Measurements from ENCODE around the gene LYSMD1.

Gene LYSMD1

DNA sequence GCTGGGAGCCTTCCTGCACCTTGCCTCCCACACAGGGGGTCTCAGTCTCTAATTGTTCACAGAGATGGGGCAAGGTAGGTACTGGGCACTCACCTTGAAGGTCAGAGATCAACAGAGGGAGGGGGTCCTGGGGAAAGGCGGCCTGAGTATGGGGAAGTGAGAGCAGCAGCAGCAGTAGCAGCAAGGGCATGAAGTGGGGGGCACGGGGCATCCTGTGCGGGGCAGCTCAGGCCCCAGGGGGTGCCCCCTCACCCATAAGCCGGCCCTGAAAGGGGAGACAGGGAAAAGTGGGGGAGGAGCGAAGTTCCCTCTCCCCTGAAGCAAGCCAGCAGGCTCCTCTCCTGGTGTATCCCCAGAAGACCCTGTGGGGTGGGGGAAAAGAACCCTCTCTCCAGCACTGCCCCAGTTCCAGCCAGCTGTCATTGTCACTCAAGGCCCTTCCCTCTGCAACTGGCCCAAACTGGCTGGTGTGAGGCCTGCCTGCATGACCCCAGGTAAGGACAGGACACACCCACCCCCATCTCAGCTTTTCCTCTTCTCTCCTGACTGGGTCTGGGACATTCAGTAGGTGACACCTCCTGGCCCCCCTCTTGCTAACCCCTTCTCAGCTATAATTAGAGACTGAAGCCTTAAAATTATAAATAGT is 23.2 kb downstream of the LYSMD1 start:
- FAIRE-seq = no peak
- no peak for DNase-seq (ENCODE audit: low spot score)

DNA sequence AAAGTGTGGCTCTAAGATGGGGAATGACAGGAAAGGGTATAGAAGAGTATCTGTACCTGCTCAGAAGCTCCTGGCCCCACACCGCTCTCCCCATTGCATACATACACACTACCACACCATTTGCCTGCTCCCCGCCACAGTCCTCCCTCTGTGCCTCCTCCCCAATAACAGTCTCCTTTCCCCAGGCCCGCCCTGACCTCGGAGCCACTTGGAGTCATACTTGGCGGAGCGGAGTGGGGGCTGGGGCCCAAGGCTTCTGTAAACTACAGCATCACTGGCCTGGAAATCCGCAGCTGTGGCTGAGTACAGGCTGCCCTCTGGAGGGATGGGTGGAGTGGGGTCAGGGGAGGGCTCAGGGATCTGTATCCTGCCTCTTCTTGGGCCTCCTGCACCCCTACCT is 27.9 kb downstream of the LYSMD1 start:
- DNase-seq (ENCODE audit: low spot score) (no peak), FAIRE-seq (no peak)

DNA sequence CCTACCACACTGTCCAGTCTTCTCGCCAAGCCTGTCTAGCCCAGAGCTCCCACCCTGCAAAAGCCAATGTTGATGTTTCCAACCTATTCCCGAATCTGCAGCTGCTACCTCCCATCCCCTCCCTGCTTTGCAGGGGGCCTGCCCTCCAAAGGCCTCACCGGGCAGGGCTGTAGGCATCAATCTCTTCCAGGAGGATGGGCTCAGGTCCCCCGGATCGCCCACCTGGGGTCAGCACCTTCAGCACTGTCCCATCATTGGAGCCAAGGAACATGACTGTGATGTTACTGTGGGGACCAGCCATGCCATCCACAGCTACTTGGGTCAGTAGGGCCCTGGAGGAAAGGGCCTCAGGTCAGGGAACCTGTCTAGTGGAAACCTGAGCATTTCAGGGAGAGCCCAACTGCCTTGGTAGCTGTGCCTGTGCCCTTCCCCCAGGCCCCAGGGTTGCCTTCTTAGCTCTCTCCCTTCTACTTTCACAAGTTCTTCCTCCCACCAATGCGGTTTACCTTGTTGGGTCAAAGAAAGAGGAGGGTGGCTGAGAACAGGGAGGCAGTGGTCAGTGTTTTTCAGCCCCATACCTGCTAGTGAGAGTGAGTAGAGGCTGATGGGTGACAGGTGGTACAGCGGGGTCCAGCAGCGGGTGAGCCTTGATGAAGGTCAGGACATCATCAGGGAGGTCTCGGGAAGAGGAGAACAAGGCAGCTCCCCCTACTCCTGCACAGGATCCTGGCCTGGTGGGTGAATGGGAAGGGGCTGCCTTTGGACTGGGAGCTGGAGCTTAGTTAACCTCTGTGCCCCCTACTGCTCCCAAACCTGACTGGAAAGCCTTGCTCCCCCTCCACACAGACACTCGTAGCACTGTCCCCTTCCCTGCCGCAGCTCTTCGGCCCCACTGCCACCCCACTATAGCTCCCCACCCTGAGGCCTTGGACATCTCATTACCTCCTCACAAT is 30.0 kb downstream of the LYSMD1 start:
- FAIRE-seq (no peak), DNase-seq (ENCODE audit: low spot score) (no peak)

DNA sequence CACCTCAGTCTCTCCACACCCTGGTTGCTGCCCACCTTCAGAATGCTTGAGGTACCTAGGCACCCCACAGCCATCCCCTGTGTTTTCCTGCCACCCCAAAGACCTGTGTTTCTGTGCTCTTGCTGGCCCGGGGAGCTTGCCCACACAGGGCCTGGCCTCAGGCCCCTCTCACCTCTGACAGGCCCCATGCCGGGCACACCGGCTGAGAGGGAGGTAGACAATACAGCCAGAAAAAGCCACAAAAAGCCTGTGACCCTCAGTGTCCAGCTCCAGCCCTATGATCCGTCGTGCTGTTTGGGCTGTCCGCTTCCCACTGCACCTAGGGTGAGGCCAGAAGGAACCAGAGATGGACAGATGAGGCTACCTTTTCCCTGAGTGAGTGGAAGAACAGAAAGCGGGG is 30.7 kb downstream of the LYSMD1 start:
- DNase-seq (ENCODE audit: low spot score) = no peak
- no peak for FAIRE-seq

DNA sequence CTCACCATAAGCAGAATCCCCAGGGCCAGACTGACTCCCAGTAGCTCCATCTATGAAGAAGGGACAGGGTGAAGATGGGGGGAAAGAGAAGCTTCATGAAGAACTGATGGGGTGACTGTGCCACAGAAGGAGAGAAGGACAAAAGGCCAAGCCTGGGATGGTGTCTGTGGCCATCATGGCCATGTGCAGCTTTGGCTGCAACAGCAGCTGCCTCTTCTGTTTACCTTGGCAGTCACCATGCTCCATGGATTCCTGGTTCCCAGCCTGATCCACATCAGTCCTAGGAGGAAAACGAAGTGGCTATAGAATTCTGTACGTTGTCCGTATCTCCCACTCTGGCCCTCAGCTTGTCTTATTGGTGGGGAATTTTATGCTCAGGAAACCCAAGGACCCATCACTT is 31.3 kb downstream of the LYSMD1 start:
- DNase-seq (ENCODE audit: low spot score) = no peak
- FAIRE-seq = no peak

DNA sequence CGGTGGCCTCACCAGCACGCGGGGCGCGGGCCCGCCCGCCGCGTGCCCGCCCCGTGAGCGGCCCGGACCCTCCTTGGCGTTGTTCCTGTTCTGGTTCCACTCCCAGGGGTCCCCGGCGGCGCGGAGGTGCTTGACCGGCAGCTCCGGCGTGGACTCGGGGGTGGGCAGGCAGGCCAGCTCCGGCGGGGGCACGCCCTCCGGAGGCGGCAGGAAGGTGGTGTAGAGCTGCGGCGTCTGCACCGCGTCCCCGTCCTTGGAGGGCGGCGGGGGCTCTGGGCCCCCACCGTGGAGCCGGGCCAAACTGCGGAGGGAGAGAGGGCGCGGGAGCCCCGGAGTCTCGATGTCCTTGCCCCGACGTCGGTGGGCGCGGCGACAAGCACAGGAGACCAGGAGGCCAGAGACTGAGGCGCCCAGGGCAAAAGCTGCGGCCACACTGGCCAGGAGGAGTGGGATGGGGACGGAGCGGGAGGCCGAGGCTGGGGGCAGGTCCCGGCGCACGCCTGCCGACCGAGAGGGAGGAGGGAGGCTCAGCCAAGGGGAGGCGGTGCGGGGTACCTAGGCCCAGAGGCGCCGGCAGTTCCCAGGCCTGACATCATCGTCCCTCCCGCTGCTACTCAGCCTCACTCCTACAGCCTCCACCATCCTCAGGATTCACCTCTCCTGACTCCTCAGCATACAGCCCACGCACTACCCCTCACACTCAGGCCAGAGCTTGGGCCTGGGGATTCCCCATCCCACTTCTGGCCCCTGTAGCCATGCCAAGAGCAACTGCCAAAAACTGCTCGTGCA is 32.5 kb downstream of the LYSMD1 start:
- DNase-seq (ENCODE audit: low spot score) (no peak), FAIRE-seq (no peak)

DNA sequence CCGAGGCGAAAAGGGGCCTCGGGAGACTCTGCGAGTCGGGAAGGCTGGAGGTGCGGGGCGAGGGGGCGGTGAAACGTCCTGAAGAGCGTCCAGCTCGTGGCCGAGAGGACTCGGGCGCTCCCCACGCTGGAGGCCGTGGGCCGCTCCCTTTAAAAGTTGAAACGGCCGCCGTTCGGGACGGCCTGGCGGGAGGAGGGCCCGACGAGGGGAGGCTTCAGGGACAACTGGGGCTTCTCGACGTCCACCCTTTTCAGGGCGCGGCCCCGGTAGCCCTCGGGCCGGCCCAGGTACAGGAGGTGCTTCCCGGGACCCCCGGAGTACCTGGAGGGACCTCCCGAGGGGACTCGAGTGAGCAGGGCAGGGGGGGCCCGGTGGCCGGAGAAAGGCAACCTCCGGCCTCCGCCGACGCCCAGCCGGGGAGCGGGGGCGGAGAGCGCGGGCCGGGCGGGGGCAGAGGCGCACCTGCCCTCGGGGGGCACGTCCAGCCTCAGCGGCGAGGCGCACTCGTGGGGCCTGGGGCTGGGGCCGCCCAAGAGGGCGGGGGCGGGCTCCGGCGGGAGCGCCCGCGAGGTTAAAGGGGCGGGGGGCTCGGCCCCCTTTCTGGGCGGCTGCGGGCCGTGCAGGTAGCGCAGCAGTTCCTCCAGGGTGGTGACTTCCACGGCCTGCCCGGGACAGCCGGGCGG is 33.2 kb downstream of the LYSMD1 start:
- no peak for FAIRE-seq
- no peak for DNase-seq (ENCODE audit: low spot score)

DNA sequence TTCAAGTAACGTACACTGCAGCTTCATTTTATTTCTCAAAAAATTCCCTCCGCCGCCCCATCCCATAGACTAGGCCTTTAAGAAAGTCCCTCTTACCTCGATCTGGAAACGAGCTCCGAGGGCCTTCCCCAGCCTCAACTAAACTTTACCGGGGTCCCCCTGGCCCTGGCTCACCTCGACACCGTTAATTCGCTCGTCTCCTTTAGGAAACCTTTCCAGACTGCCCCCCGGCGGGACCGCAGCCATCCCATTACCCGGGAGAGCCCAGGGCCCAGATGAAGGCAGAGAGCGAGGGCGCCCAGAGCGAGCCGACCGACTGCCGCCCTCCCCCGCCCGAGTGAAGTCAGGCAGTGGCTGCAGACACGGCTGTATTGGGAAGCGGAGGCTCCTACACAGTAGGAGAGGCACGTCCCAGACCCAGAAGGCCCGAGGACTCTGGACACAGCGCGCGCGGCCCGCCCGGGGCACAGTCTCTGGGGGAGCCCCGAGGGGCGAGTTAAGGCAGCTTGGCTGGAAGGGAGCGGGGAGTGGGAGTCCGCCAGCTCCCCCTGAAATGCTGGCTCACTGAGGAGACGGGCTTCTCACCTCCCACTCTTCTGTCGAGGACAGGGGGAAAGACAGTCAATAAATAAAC is 33.9 kb downstream of the LYSMD1 start:
- FAIRE-seq = no peak
- DNase-seq (ENCODE audit: low spot score) = no peak

DNA sequence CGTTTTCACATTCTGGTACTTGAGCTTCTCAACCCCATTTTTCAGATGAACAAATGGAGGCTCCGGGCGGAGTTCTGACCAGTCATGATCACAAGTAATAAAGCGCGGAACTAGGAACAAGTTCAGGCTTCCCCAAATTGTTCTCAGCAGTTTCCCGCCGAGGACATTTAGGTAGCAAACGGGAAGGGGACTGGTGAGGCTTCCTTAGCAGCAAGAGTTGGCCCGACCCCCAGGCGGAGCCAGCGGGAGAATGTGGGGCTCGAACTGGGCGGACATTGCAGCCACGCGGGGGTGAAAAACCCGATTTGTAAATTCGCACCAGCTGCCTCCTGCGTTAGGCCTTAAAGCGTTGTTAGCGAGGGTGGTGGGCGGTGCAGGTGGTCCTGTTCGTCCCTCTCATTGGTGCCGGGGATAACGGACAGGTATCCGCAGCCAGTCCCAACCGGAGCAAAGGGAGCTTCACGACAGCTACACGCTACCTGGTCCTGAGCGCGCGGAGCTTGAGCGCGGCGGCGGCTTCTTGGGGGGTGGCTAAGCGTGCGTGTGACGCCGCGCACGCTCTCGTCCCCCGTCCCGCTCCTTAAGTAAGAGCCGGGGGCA is 34.6 kb downstream of the LYSMD1 start:
- DNase-seq (ENCODE audit: low spot score) = no peak
- no peak for FAIRE-seq

DNA sequence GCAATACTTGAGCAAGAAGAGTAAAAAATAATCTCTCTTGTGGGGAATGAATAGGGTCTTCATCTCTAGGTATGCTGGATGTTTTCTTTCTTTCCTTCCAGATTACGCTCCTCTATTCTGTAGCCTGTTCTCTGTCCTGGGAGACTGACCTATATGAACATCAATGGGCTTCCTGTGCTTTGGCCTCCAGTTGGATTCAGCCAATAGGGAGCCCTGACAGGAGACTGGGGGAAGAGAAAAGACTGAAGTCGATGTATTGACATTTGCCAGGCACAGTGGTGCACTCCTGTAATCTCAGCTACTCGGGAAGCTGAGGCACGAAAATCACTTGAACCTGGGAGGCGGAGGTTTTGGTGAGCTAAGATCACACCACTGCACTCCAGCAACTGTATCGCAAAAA is 36.9 kb downstream of the LYSMD1 start:
- no peak for DNase-seq (ENCODE audit: low spot score)
- FAIRE-seq = no peak

DNA sequence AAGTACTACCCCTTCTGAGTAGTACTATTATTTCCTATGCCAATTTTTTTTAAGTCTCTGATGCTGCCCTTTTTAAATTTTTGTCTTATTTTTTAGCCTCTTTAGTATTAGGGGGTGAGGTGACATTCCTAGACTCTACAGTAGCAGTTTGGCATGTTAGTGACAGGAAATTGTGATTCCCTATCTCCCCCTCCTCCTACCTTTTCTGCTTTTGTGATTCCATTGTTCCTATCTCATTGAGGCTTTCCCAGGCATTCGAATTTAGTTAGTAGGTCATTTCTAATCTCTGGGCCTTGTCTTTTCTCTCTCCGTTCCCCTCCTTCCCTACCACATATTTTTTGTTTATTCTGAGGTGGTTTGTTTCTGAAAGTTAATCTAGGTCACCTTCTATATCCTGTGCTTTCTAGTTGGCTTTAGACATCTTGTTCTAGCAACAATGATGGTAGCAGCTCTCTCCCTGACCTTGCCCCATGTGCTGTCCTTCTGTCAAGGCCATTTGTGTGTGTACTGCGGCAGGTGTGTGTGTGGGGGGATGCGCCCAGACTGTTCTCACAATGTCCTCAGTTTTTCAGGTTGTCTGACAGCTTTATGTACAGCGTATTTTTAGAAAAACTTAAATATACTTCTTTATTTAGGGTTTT is 40.8 kb downstream of the LYSMD1 start:
- no peak for DNase-seq (ENCODE audit: low spot score)
- no peak for FAIRE-seq

DNA sequence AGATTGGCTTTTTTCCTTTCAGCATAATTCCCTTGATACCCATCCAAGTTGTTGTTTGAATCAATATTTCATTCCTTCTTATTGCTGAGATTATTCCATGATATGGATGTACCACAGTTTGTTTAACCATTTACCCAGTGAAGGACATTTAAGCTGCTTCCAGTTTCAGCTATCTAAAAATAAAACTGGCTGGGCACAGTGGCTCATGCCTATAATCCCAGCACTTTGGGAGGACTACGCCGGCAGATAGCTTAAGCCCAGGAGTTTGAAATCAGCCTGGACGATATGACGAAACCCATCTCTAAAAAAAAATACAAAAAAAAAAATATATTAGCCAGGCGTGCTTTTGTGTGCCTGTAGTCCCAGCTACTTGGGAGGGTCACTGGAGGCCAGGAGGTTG is 51.8 kb downstream of the LYSMD1 start:
- DNase-seq (ENCODE audit: low spot score) (no peak), FAIRE-seq (no peak)

Data from urothelium cell line (cell line).